Activated naive CD8-positive, alpha-beta T cell treated with anti-CD3 and anti-CD28 coated beads, Interleukin-2, amount 50 U/mL, for 16 hours (primary cell): Measurements from ENCODE around the gene GPC5.

ENCODE experiments used
- DNase-seq: peaks from one replicate; pipeline ENCODE4 v3.0.0-alpha.2; 2020; ENCODE audit warnings: low read depth, low spot score

Gene GPC5

GRCh38 chr13:92143766-92144165 lies 745.3 kb downstream of the GPC5 start:
- no peak for DNase-seq

- DNase-seq = no peak
Measured at GRCh38 chr13:92150606-92151005, 752.2 kb downstream of the GPC5 start.

GRCh38 chr13:92158346-92158745 lies 759.9 kb downstream of the GPC5 start:
- no peak for DNase-seq

- no peak for DNase-seq
Measured at GRCh38 chr13:92164822-92165221, 766.4 kb downstream of the GPC5 start.

GRCh38 chr13:92172191-92172590 lies 773.8 kb downstream of the GPC5 start:
- DNase-seq = no peak

GRCh38 chr13:92173254-92173653 lies 774.8 kb downstream of the GPC5 start:
- DNase-seq = no peak

GRCh38 chr13:92175330-92175729 lies 776.9 kb downstream of the GPC5 start:
- DNase-seq = no peak

- DNase-seq = no peak
Measured at GRCh38 chr13:92177966-92178365, 779.5 kb downstream of the GPC5 start.

GRCh38 chr13:92179223-92179622 lies 780.8 kb downstream of the GPC5 start:
- no peak for DNase-seq

- no peak for DNase-seq
Measured at GRCh38 chr13:92187378-92187989, 789.1 kb downstream of the GPC5 start.

GRCh38 chr13:92188574-92188973 lies 790.2 kb downstream of the GPC5 start:
- no peak for DNase-seq

GRCh38 chr13:92196591-92197256 lies 798.3 kb downstream of the GPC5 start:
- no peak for DNase-seq

- DNase-seq = no peak
Measured at GRCh38 chr13:92197669-92198068, 799.2 kb downstream of the GPC5 start.

- no peak for DNase-seq
Measured at GRCh38 chr13:92218615-92219014, 820.2 kb downstream of the GPC5 start.

GRCh38 chr13:92221916-92222315 lies 823.5 kb downstream of the GPC5 start:
- no peak for DNase-seq

GRCh38 chr13:92224052-92224821 lies 825.8 kb downstream of the GPC5 start:
- no peak for DNase-seq

- DNase-seq = no peak
Measured at GRCh38 chr13:92224825-92225224, 826.4 kb downstream of the GPC5 start.

GRCh38 chr13:92225861-92226260 lies 827.4 kb downstream of the GPC5 start:
- DNase-seq = no peak

- no peak for DNase-seq
Measured at GRCh38 chr13:92232871-92233270, 834.5 kb downstream of the GPC5 start.

GRCh38 chr13:92251671-92252210 lies 853.3 kb downstream of the GPC5 start:
- no peak for DNase-seq

- no peak for DNase-seq
Measured at GRCh38 chr13:92255526-92255925, 857.1 kb downstream of the GPC5 start.

- DNase-seq = no peak
Measured at GRCh38 chr13:92256211-92256610, 857.8 kb downstream of the GPC5 start.

GRCh38 chr13:92259046-92259445 lies 860.6 kb downstream of the GPC5 start:
- DNase-seq = no peak
